HEK293 (cell line): ENCODE data around the gene DCAKD.

ENCODE experiments used
- BCL11B ChIP-seq: fragments of 450-650 bp; formaldehyde crosslinking; IDR thresholded peaks from 2 replicates; pipeline ENCODE4 v1.5.1; 2016; ENCODE audit warnings: low read depth, missing biosample characterization, missing genetic modification characterization
- GLI2 ChIP-seq: fragments of 450-650 bp; formaldehyde crosslinking; IDR thresholded peaks from 2 replicates; pipeline ENCODE4; 2017; ENCODE audit warnings: missing biosample characterization, missing genetic modification characterization, low read depth, borderline replicate concordance
- IKZF3 ChIP-seq: fragments of 450-650 bp; IDR thresholded peaks from 2 replicates; pipeline ENCODE4 v1.5.0; 2018; ENCODE audit warnings: missing biosample characterization, mild to moderate bottlenecking, missing genetic modification characterization, moderate library complexity
- KLF10 ChIP-seq: fragments of 450-650 bp; IDR thresholded peaks from 2 replicates; pipeline ENCODE4 v1.5.1; 2018; ENCODE audit warnings: missing biosample characterization, mild to moderate bottlenecking, missing genetic modification characterization
- KLF7 ChIP-seq: fragments of 450-650 bp; formaldehyde crosslinking; IDR thresholded peaks from 2 replicates; pipeline ENCODE4 v1.5.1; 2016; ENCODE audit warnings: missing biosample characterization, missing genetic modification characterization, borderline replicate concordance
- KLF9 ChIP-seq: fragments of 450-650 bp; formaldehyde crosslinking; IDR thresholded peaks from 2 replicates; pipeline ENCODE4 v1.5.1; 2016; ENCODE audit warnings: missing biosample characterization, missing genetic modification characterization, low read depth
- SP2 ChIP-seq: fragments of 450-650 bp; formaldehyde crosslinking; IDR thresholded peaks from 2 replicates; pipeline ENCODE4 v1.5.1; 2016; ENCODE audit warnings: missing biosample characterization, missing genetic modification characterization
- ZBTB1 ChIP-seq: fragments of 450-650 bp; formaldehyde crosslinking; IDR thresholded peaks from 2 replicates; pipeline ENCODE4 v1.5.1; 2016; ENCODE audit warnings: missing biosample characterization, missing genetic modification characterization
- ZBTB48 ChIP-seq: fragments of 450-650 bp; formaldehyde crosslinking; IDR thresholded peaks from 2 replicates; pipeline ENCODE4 v1.5.1; 2016; ENCODE audit warnings: missing biosample characterization, missing genetic modification characterization
- ZNF157 ChIP-seq: fragments of 450-650 bp; formaldehyde crosslinking; IDR thresholded peaks from 2 replicates; pipeline ENCODE4 v1.5.1; 2016; ENCODE audit warnings: missing biosample characterization, missing genetic modification characterization
- ZNF239 ChIP-seq: fragments of 450-650 bp; formaldehyde crosslinking; IDR thresholded peaks from 2 replicates; pipeline ENCODE4 v1.5.1; 2016; ENCODE audit warnings: missing biosample characterization, missing genetic modification characterization
- ZNF274 ChIP-seq, 2 experiments: fragments of 200-500 bp in 1 of 2; fragments of 450-650 bp in 1 of 2; sonication (Bioruptor generic) in 1 of 2; formaldehyde crosslinking in 1 of 2; IDR thresholded peaks; 2 replicates each; pipeline versions ENCODE4 v1.5.1 to v1.6.1; 2014 to 2016; ENCODE audit warnings: borderline replicate concordance in 1 of 2, inconsistent platforms in 1 of 2, low read length in 1 of 2, missing biosample characterization in 1 of 2, missing genetic modification characterization in 1 of 2
- ZNF311 ChIP-seq: fragments of 450-650 bp; formaldehyde crosslinking; IDR thresholded peaks from 2 replicates; pipeline ENCODE4 v1.5.1; 2017; ENCODE audit warnings: missing biosample characterization, missing genetic modification characterization, borderline replicate concordance
- ZNF335 ChIP-seq: fragments of 450-650 bp; formaldehyde crosslinking; conservative IDR thresholded peaks from 2 replicates; pipeline ENCODE4 v1.5.1; 2016; ENCODE audit warnings: missing biosample characterization, missing genetic modification characterization
- ZNF37A ChIP-seq: fragments of 450-650 bp; IDR thresholded peaks from 2 replicates; pipeline ENCODE4 v1.5.1; 2018; ENCODE audit warnings: missing biosample characterization, missing genetic modification characterization
- ZNF404 ChIP-seq: fragments of 450-650 bp; formaldehyde crosslinking; IDR thresholded peaks from 2 replicates; pipeline ENCODE4 v1.5.1; 2017; ENCODE audit warnings: missing biosample characterization, missing genetic modification characterization
- ZNF48 ChIP-seq: fragments of 450-650 bp; formaldehyde crosslinking; IDR thresholded peaks from 2 replicates; pipeline ENCODE4 v1.5.1; 2016; ENCODE audit warnings: missing biosample characterization, missing genetic modification characterization
- ZNF555 ChIP-seq: fragments of 450-650 bp; formaldehyde crosslinking; conservative IDR thresholded peaks from 2 replicates; pipeline ENCODE4 v1.5.1; 2017; ENCODE audit warnings: missing biosample characterization, mild to moderate bottlenecking, missing genetic modification characterization, inconsistent platforms
- ZNF610 ChIP-seq: fragments of 450-650 bp; formaldehyde crosslinking; IDR thresholded peaks from 2 replicates; pipeline ENCODE4 v1.5.1; 2016; ENCODE audit warnings: missing biosample characterization, missing genetic modification characterization, borderline replicate concordance
- ZNF624 ChIP-seq: fragments of 450-650 bp; formaldehyde crosslinking; IDR thresholded peaks from 2 replicates; pipeline ENCODE4 v1.5.1; 2017; ENCODE audit warnings: missing biosample characterization, missing genetic modification characterization
- ZNF670 ChIP-seq: fragments of 450-650 bp; formaldehyde crosslinking; IDR thresholded peaks from 2 replicates; pipeline ENCODE4 v1.5.1; 2016; ENCODE audit warnings: missing biosample characterization, missing genetic modification characterization, low read depth
- ZNF768 ChIP-seq: fragments of 450-650 bp; formaldehyde crosslinking; IDR thresholded peaks from 2 replicates; pipeline ENCODE4 v1.5.1; 2018; ENCODE audit warnings: missing biosample characterization, mild to moderate bottlenecking, missing genetic modification characterization
- ZXDB ChIP-seq: fragments of 450-650 bp; formaldehyde crosslinking; IDR thresholded peaks from 2 replicates; pipeline ENCODE4 v1.5.1; 2016; ENCODE audit warnings: missing biosample characterization, missing genetic modification characterization
- TF ChIP-seq, protein P1 (sequence below): fragments of 450-650 bp; formaldehyde crosslinking; IDR thresholded peaks from 2 replicates; pipeline ENCODE4 v1.5.1; 2016; ENCODE audit warnings: missing biosample characterization, missing genetic modification characterization
- TF ChIP-seq, protein P2 (sequence below): fragments of 450-650 bp; formaldehyde crosslinking; IDR thresholded peaks from 2 replicates; pipeline ENCODE4 v1.5.1; 2016; ENCODE audit warnings: missing biosample characterization, missing genetic modification characterization
- TF ChIP-seq, protein P3 (sequence below): fragments of 450-650 bp; formaldehyde crosslinking; IDR thresholded peaks from 2 replicates; pipeline ENCODE4 v1.5.1; 2017; ENCODE audit warnings: missing biosample characterization, missing genetic modification characterization
- TF ChIP-seq, protein P4 (sequence below): fragments of 450-650 bp; formaldehyde crosslinking; IDR thresholded peaks from 2 replicates; pipeline ENCODE4 v1.5.1; 2017; ENCODE audit warnings: missing biosample characterization, missing genetic modification characterization
- TF ChIP-seq, protein P5 (sequence below): fragments of 450-650 bp; formaldehyde crosslinking; IDR thresholded peaks from 2 replicates; pipeline ENCODE4 v1.5.1; 2017; ENCODE audit warnings: missing biosample characterization, mild to moderate bottlenecking, missing genetic modification characterization, moderate library complexity
- TF ChIP-seq, protein P6 (sequence below): fragments of 450-650 bp; formaldehyde crosslinking; IDR thresholded peaks from 2 replicates; pipeline ENCODE4; 2016; ENCODE audit warnings: missing biosample characterization, missing genetic modification characterization
- TF ChIP-seq, protein P7 (sequence below): fragments of 450-650 bp; formaldehyde crosslinking; IDR thresholded peaks from 2 replicates; pipeline ENCODE4 v1.5.1; 2016; ENCODE audit warnings: missing biosample characterization, missing genetic modification characterization

Gene DCAKD

DNA sequence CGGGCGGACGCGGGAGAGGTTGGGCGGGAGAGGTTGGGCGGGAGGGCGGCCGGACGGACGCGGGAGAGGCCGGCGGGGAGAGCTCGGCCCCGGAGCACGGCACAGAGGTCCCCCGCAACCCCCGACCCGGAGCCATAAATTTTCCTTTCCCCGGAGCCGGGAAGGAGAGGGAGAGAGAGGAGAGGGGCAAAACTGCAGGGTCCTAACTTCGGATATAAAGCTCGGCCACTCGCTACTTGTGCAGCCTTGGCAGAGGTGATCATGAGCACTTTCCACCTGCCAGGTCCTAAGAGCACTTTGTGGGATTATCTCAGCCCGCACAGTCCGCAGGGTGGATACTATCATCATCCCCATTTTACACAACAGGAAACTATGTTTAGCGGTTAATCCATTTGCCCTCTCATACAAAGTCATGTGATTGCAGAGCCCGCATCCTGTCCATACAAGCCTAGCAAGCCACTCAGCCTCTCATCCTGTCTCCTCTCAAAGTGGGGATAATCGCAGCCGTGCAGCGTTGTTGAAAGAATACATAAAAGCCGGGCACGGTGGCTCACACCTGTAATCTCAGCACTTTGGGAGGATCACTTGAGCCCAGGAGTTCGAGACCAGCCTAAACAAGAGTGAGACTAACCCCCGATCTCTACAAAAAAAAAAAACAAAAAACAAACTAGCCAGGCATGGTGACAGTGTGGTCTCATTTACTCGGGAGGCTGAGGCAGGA is 780 bp upstream of the DCAKD start (continued):
- TF ChIP-seq, protein P1, sequence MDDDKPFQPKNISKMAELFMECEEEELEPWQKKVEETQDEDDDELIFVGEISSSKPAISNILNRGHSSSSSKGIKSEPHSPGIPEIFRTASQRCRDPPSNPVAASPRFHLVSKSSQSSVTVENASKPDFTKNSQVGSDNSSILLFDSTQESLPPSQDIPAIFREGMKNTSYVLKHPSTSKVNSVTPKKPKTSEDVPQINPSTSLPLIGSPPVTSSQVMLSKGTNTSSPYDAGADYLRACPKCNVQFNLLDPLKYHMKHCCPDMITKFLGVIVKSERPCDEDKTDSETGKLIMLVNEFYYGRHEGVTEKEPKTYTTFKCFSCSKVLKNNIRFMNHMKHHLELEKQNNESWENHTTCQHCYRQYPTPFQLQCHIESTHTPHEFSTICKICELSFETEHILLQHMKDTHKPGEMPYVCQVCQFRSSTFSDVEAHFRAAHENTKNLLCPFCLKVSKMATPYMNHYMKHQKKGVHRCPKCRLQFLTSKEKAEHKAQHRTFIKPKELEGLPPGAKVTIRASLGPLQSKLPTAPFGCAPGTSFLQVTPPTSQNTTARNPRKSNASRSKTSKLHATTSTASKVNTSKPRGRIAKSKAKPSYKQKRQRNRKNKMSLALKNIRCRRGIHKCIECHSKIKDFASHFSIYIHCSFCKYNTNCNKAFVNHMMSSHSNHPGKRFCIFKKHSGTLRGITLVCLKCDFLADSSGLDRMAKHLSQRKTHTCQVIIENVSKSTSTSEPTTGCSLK (tag by site-specific recombination) = no peak
- TF ChIP-seq ZNF311 (tag by site-specific recombination) (no peak), ZNF670 (tag by site-specific recombination) (no peak), ZNF157 (tag by site-specific recombination) (no peak), KLF9 (tag by site-specific recombination) (peak; percentile 45; the same call in 1 of the 2 replicates), ZXDB (tag by site-specific recombination) (peak; percentile 29; the same call in 1 of the 2 replicates), ZNF48 (tag by site-specific recombination) (no peak), SP2 (tag by site-specific recombination) (peak; percentile 21; the same call in 1 of the 2 replicates), ZNF555 (tag by site-specific recombination) (no peak), ZNF274 (IDR thresholded peaks at IDR 0.05; ENCODE audit: low read length) (no peak), ZNF274 (tag by site-specific recombination; IDR thresholded peaks at IDR 0.05; ENCODE audit: borderline replicate concordance) (no peak), KLF7 (tag by site-specific recombination) (peak; percentile 21; the same call in 1 of the 2 replicates), ZNF239 (tag by site-specific recombination) (no peak), BCL11B (tag by site-specific recombination) (no peak), ZBTB48 (tag by site-specific recombination) (no peak), ZNF404 (tag by site-specific recombination) (no peak), ZNF624 (tag by site-specific recombination) (no peak), GLI2 (no peak), ZNF335 (peak; percentile 77), KLF10 (tag by site-specific recombination) (no peak), ZNF610 (tag by site-specific recombination) (no peak), ZNF768 (tag by site-specific recombination) (no peak), ZNF37A (tag by site-specific recombination) (no peak), ZBTB1 (tag by site-specific recombination) (no peak), IKZF3 (tag by site-specific recombination) (peak; percentile 70)
- TF ChIP-seq, protein P2, sequence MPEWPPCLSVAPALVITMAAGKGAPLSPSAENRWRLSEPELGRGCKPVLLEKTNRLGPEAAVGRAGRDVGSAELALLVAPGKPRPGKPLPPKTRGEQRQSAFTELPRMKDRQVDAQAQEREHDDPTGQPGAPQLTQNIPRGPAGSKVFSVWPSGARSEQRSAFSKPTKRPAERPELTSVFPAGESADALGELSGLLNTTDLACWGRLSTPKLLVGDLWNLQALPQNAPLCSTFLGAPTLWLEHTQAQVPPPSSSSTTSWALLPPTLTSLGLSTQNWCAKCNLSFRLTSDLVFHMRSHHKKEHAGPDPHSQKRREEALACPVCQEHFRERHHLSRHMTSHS = no peak
- TF ChIP-seq, protein P3, sequence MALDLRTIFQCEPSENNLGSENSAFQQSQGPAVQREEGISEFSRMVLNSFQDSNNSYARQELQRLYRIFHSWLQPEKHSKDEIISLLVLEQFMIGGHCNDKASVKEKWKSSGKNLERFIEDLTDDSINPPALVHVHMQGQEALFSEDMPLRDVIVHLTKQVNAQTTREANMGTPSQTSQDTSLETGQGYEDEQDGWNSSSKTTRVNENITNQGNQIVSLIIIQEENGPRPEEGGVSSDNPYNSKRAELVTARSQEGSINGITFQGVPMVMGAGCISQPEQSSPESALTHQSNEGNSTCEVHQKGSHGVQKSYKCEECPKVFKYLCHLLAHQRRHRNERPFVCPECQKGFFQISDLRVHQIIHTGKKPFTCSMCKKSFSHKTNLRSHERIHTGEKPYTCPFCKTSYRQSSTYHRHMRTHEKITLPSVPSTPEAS (tag by site-specific recombination) = no peak
- TF ChIP-seq, protein P4, sequence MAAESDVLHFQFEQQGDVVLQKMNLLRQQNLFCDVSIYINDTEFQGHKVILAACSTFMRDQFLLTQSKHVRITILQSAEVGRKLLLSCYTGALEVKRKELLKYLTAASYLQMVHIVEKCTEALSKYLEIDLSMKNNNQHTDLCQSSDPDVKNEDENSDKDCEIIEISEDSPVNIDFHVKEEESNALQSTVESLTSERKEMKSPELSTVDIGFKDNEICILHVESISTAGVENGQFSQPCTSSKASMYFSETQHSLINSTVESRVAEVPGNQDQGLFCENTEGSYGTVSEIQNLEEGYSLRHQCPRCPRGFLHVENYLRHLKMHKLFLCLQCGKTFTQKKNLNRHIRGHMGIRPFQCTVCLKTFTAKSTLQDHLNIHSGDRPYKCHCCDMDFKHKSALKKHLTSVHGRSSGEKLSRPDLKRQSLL (tag by site-specific recombination) = no peak
- TF ChIP-seq, protein P5, sequence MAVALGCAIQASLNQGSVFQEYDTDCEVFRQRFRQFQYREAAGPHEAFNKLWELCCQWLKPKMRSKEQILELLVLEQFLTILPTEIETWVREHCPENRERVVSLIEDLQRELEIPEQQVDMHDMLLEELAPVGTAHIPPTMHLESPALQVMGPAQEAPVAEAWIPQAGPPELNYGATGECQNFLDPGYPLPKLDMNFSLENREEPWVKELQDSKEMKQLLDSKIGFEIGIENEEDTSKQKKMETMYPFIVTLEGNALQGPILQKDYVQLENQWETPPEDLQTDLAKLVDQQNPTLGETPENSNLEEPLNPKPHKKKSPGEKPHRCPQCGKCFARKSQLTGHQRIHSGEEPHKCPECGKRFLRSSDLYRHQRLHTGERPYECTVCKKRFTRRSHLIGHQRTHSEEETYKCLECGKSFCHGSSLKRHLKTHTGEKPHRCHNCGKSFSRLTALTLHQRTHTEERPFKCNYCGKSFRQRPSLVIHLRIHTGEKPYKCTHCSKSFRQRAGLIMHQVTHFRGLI = peak; percentile 97
- TF ChIP-seq, protein P6, sequence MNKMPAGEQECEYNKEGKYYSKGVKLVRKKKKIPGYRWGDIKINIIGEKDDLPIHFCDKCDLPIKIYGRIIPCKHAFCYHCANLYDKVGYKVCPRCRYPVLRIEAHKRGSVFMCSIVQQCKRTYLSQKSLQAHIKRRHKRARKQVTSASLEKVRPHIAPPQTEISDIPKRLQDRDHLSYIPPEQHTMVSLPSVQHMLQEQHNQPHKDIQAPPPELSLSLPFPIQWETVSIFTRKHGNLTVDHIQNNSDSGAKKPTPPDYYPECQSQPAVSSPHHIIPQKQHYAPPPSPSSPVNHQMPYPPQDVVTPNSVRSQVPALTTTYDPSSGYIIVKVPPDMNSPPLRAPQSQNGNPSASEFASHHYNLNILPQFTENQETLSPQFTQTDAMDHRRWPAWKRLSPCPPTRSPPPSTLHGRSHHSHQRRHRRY (tag by site-specific recombination) = no peak
- TF ChIP-seq, protein P7, sequence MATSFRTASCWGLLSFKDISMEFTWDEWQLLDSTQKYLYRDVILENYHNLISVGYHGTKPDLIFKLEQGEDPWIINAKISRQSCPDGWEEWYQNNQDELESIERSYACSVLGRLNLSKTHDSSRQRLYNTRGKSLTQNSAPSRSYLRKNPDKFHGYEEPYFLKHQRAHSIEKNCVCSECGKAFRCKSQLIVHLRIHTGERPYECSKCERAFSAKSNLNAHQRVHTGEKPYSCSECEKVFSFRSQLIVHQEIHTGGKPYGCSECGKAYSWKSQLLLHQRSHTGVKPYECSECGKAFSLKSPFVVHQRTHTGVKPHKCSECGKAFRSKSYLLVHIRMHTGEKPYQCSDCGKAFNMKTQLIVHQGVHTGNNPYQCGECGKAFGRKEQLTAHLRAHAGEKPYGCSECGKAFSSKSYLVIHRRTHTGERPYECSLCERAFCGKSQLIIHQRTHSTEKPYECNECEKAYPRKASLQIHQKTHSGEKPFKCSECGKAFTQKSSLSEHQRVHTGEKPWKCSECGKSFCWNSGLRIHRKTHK (tag by site-specific recombination) = no peak
